Transverse colon (tissue), 4 donors: ENCODE results near the gene MIOX. TPM values are rescaled to one million over a fixed set of nuclear protein-coding genes. Genes with fewer than 3 reads are reported as not detected.

ENCODE experiments used
- DNase-seq: peaks from one replicate; pipeline ENCODE4 v3.0.0-alpha.2; 2019
- H3K27ac ChIP-seq, 4 donors: fragments of 200-600 bp; sonication (generic); 2 replicates each; pipeline ENCODE4 v1.5.1; 2016 to 2018; ENCODE audit warnings: inconsistent platforms in 4 of 4
- H3K27me3 ChIP-seq: fragments of 200-600 bp; sonication (generic); 2 replicates; pipeline ENCODE4 v1.5.1; 2017; ENCODE audit warnings: inconsistent platforms
- H3K36me3 ChIP-seq, 4 donors: fragments of 200-600 bp; sonication (generic); 2 replicates each; pipeline ENCODE4 v1.5.1; 2017 to 2019; ENCODE audit warnings: inconsistent platforms in 4 of 4
- H3K4me1 ChIP-seq, 4 donors: fragments of 200-600 bp; sonication (generic); 2 replicates each; pipeline ENCODE4 v1.5.1; 2017 to 2020; ENCODE audit warnings: inconsistent platforms in 4 of 4
- H3K4me3 ChIP-seq, 4 donors: fragments of 200-600 bp; sonication (generic); 1 replicate in 1 of 4; 2 replicates in 3 of 4; pipeline versions ENCODE4 v1.5.1 to v1.6.1; 2017 to 2019; ENCODE audit warnings: inconsistent platforms in 4 of 4
- H3K9me3 ChIP-seq, 2 donors: fragments of 200-600 bp; sonication (generic); 2 replicates each; pipeline ENCODE4 v1.5.1; 2017 to 2019; ENCODE audit warnings: inconsistent platforms in 2 of 2
- EP300 ChIP-seq: sonication (generic); formaldehyde crosslinking; IDR thresholded peaks from one replicate; pipeline ENCODE4 v1.6.1; 2017; ENCODE audit warnings: antibody characterized with exemption, low read depth
- POLR2A ChIP-seq: fragments of 450-650 bp; IDR thresholded peaks from one replicate; pipeline ENCODE4 v1.6.1; 2016; ENCODE audit warnings: antibody characterized with exemption, mild to moderate bottlenecking, moderate library complexity
- POLR2AphosphoS5 ChIP-seq, 3 donors: sonication (generic); formaldehyde crosslinking; IDR thresholded peaks; one replicate each; pipeline ENCODE4 v1.6.1; 2016; ENCODE audit warnings: antibody characterized with exemption in 3 of 3
- WGBS, 2 donors: methylation state at CpG; one replicate each; pipeline ENCODE4 v1.1.5; 2018; ENCODE audit warnings: low coverage in 1 of 2; 5-methylcytosine and 5-hydroxymethylcytosine counted together
- in situ Hi-C, 4 donors: fragments of 200-750 bp; cut with MboI; loops; one replicate each; pipeline versions ENCODE4 v1.15.0 to v1.15.1; 2017; ENCODE audit warnings: low sequenced_read_pairs in 3 of 4, low pct_ligation_motif_present in 1 of 4, low pct_unique_long_range_greater_than_20kb in 1 of 4
- intact Hi-C: fragments of 100-400 bp; cut with DNase I; formaldehyde crosslinking; loops from one replicate; pipeline ENCODE4 v1.15.1; 2023; ENCODE audit warnings: low total_unique reads
- total RNA-seq, 4 donors: library from RNA; depleted of rRNA; stranded (reverse); fragments of >200 nt; gene quantifications; one replicate each; pipeline ENCODE4 v1.1.0, GENCODE V29; 2016
- TF ChIP-seq, protein P1 (sequence below), 5 experiments: fragments of 200-600 bp in 3 of 5; fragments of 450-650 bp in 2 of 5; sonication (generic) in 3 of 5; IDR thresholded peaks; 1 replicate in 2 of 5; 2 replicates in 3 of 5; pipeline ENCODE4 v1.5.1; 2016 to 2017; ENCODE audit warnings: antibody characterized with exemption in 5 of 5, inconsistent platforms in 3 of 5, mild to moderate bottlenecking in 2 of 5, moderate library complexity in 1 of 5

MIOX gene
- total RNA-seq = not detected

DNA sequence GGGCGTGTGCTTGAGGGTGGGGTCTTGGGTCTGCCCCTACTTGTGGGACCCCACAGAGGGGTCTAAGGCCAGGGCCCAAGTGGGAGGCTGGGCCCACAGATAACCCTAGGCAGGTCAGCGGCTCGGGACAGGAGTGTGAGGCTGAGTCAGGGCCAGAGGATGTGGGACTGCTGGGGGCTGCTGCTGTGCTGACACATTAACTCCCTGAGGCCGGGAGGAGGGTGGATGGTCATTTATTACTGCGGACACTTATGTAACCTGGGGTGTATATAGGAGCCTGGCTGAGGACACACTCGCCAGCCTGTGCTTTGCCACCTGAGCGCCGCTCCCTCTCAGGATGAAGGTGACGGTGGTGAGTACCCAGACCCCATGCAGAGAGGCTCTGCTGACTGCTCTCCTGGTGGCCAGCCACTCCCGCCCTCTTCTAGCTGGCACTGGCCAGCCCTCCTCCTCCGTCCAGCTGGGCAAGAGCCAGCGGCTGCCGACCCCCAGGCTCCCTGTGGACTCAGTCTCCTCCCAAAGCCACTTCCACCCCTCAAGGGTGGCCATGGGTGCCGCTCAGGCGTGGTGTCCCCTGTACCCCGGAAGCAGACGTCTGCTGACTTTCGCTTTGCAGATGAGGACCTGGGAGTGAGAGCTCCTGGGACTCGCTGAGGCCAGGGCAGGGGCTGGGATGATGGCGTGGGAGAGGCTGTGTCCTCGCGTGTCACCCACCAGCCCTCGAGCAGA lies at the start of gene MIOX:
MIOX (plus strand) TSS at position 299 of the 729 bp plus-strand sequence; CDS start at position 338, 39 bp downstream.
- in situ Hi-C loops = no loop called here
- H3K4me1 ChIP-seq = peaks cover 5 to 20% (median 16%) of the 10 kb centered on the region in 4 donors
- TF ChIP-seq, protein P1, sequence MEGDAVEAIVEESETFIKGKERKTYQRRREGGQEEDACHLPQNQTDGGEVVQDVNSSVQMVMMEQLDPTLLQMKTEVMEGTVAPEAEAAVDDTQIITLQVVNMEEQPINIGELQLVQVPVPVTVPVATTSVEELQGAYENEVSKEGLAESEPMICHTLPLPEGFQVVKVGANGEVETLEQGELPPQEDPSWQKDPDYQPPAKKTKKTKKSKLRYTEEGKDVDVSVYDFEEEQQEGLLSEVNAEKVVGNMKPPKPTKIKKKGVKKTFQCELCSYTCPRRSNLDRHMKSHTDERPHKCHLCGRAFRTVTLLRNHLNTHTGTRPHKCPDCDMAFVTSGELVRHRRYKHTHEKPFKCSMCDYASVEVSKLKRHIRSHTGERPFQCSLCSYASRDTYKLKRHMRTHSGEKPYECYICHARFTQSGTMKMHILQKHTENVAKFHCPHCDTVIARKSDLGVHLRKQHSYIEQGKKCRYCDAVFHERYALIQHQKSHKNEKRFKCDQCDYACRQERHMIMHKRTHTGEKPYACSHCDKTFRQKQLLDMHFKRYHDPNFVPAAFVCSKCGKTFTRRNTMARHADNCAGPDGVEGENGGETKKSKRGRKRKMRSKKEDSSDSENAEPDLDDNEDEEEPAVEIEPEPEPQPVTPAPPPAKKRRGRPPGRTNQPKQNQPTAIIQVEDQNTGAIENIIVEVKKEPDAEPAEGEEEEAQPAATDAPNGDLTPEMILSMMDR (IDR thresholded peaks at IDR 0.05) = no peak
- TF ChIP-seq POLR2A (no peak), POLR2AphosphoS5 (IDR thresholded peaks at IDR 0.05) (no peak), EP300 (no peak)
- 80% methylated on average over 21 of the region's 23 CpGs; no CpG with 5 or more reads in 1 of the 2 donors for WGBS, 2 donors
- DNase-seq = no peak
- no peak within 1 kb of the TSS for H3K27ac ChIP-seq
- H3K9me3 ChIP-seq = no peaks in the 10 kb centered on the region
- no peaks in the 10 kb centered on the region for H3K36me3 ChIP-seq
- H3K27me3 ChIP-seq = peaks cover 15% of the 10 kb centered on the region
- intact Hi-C loops = no loop called here
- H3K4me3 ChIP-seq = no peak within 1 kb of the TSS

DNA sequence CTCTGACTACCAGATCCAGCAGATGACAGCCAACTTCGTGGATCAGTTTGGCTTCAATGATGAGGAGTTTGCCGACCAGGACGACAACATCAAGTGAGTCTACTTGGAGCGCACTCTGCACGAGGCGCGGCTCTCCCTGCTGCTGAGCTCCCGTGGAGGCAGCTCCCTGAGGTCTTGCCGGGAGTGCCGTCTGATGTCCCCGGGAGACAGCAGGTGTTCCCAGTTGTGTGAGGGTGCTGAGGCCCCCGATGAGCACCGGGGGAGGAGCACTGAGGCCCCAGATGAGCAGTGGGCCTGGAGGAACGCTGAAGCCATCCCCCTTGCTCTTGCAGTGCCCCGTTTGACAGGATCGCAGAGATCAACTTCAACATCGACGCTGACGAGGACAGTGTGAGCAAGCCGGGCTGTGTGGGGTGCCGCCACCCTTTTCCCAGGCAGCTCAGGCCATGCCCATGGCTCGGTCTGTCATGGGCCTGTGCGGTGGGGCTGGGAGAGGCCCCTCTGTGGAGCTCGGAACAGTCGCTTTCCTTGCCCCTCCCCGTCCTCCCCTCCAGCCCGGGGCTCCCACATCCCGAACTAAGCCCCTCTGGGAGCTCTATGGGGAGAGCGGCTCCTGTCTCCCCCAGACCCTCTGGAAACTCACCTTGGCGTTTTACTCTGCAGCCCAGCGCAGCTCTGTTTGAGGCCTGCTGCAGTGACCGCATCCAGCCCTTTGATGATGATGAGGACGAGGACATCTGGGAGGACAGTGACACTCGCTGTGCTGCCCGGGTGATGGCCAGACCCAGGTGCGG lies 49.0 kb upstream of the MIOX start:
- H3K27ac ChIP-seq = no peak overlapping the region
- in situ Hi-C loops (no loop called here), intact Hi-C loops (no loop called here)
- no peaks in the 10 kb centered on the region for H3K9me3 ChIP-seq
- H3K4me1 ChIP-seq = no peaks in the 10 kb centered on the region
- no peak for DNase-seq
- H3K36me3 ChIP-seq = peaks cover 0 to 28% (median 12%) of the 10 kb centered on the region in 4 donors
- TF ChIP-seq POLR2A (no peak), POLR2AphosphoS5 (IDR thresholded peaks at IDR 0.05) (no peak), EP300 (no peak)
- TF ChIP-seq, protein P1 (IDR thresholded peaks at IDR 0.05) = no peak
- no peak overlapping the region for H3K4me3 ChIP-seq
- H3K27me3 ChIP-seq = no peaks in the 10 kb centered on the region
- WGBS, 2 donors = 90% methylated on average over 36 of the region's 36 CpGs; no CpG with 5 or more reads in 1 of the 2 donors

DNA sequence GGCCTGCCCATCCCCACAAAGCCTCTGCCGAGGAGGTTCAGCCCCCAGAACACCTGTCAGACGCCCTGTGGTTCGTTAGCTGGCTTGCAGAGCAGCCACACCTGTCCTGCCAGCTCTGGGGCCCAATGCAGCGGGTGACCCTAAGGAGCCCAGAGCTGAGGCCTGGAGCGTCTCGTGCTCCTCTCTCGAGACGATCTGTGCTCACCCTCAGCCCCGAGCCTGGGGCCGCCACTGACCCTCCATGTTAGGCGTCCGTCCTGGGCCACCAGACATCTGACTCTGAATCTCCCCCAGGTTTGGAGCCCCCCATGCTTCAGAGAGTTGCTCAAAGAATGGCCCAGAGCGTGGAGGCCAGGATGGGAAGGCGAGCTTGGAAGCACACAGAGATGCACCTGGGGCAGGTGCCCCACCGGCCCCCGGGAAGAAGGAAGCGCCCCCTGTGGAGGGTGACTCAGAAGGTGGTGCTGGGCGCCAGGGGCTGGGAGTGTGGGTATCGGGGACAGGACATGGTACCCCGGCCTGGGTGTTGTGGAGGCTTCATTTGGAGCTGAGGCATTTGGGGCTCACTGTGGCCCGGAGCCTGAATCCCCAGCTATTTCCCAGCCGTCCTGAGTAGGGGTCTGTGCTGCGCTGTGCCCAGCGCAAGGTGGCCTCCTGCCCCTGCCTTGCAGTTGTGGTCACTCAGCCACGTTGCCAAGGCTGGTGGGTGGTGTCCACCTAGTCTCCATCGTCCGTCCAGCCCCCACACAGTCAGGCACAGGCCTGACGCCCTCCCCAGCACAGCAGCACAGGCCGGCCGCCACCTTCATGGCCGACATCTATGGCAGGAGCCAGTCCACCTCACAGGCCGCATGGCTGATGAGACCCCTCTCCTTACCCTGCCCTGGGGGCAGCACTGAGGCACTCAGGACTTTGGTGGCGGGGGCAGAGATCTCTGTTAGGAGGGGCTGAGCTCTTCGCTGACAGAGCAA lies 48.1 kb upstream of the MIOX start:
- 87% methylated on average over 31 of the region's 34 CpGs; no CpG with 5 or more reads in 1 of the 2 donors for WGBS, 2 donors
- in situ Hi-C loops = no loop called here
- TF ChIP-seq POLR2AphosphoS5 (IDR thresholded peaks at IDR 0.05) (no peak), POLR2A (no peak), EP300 (no peak)
- TF ChIP-seq, protein P1 (IDR thresholded peaks at IDR 0.05) = no peak

More for the DNA sequence above, 48.1 kb upstream of the MIOX start:
- DNase-seq = no peak
- no peaks in the 10 kb centered on the region for H3K9me3 ChIP-seq
- no peak overlapping the region for H3K27ac ChIP-seq
- H3K4me3 ChIP-seq = no peak overlapping the region
- intact Hi-C loops = no loop called here
- H3K27me3 ChIP-seq = no peaks in the 10 kb centered on the region
- H3K36me3 ChIP-seq = peaks cover 0 to 25% (median 12%) of the 10 kb centered on the region in 4 donors
- H3K4me1 ChIP-seq = no peaks in the 10 kb centered on the region
